ENCODE measurements around the gene CRTC1. TPM values are rescaled to one million over a fixed set of nuclear protein-coding genes. Genes with fewer than 3 reads are reported as not detected.

CRTC1 gene
- total and polyA plus RNA-seq, 2 of the 13 experiments (the other 11 are each of a cell fraction or from before 2014, with no cell fraction given): 2.0 to 2.7 TPM

GRCh38 chr19:18663940-18664530 is 19.4 kb upstream of the CRTC1 start:
- POLR2A ChIA-PET: no interaction called here
- Histone ChIP-seq H3K4me2 (ENCODE audit: low read depth, low read length) (no peak overlapping the region), H3K9me3 (ENCODE audit: low read length) (no peaks in the 10 kb centered on the region), H2AFZ (ENCODE audit: low read length) (no peak overlapping the region), H3K27ac (ENCODE audit: extremely low read length, insufficient read depth, low read length) (no peak overlapping the region), H3K79me2 (ENCODE audit: insufficient read depth, low read length) (no peaks in the 10 kb centered on the region), H3K4me1 (ENCODE audit: insufficient read depth, low read length) (peaks cover 10% of the 10 kb centered on the region), H3K9ac (ENCODE audit: insufficient read depth, low read depth, low read length) (no peak overlapping the region), H3K36me3 (replicated peaks in 1 of 2; ENCODE audit: control insufficient read depth in 1 of 2, insufficient read depth in 2 of 2, low read length in 2 of 2) (peaks cover 4 to 7% of the 10 kb centered on the region in 2 experiments; a peak in 3 of 5 replicates), H3K4me3 (replicated peaks in 1 of 3; ENCODE audit: insufficient read depth in 1 of 3, low read depth in 2 of 3, low read length in 3 of 3) (no peak overlapping the region), H3K27me3 (ENCODE audit: control insufficient read depth in 1 of 2, insufficient read depth in 2 of 2, low read length in 2 of 2) (no peaks in the 10 kb centered on the region), H4K20me1 (ENCODE audit: insufficient read depth, low read length) (no peaks in the 10 kb centered on the region)
- DNase-seq (ENCODE audit: low spot score): no peak
- CTCF ChIA-PET (ENCODE audit: low intra/inter-chr PET ratio, low total read pairs): no interaction called here
- intact Hi-C loops (cut with micrococcal nuclease; ENCODE audit: unreplicated experiment) (no loop called here), in situ Hi-C loops (cut with HindIII; ENCODE audit: extremely low pct_ligation_motif_present, low pct_unique_long_range_greater_than_20kb) (no loop called here)
- no peak for TF ChIP-seq TEAD3 (CRISPR knock-in tag; optimal IDR thresholded peaks at IDR 0.05; ENCODE audit: borderline replicate concordance)
- TF ChIP-seq ZNF512B (CRISPR knock-in tag; IDR thresholded peaks at IDR 0.05; ENCODE audit: borderline replicate concordance): no peak
- TF ChIP-seq ZNF776 (CRISPR knock-in tag; IDR thresholded peaks at IDR 0.05): no peak
- no peak for TF ChIP-seq ATF3 (CRISPR knock-in tag; IDR thresholded peaks at IDR 0.05)
- TF ChIP-seq ZIK1 (CRISPR knock-in tag; IDR thresholded peaks at IDR 0.05; ENCODE audit: borderline replicate concordance, low read depth): no peak
- TF ChIP-seq ZBTB21 (CRISPR knock-in tag; IDR thresholded peaks at IDR 0.05): no peak
- no peak for TF ChIP-seq XRCC5 (optimal IDR thresholded peaks at IDR 0.05; ENCODE audit: low read length)
- no peak for TF ChIP-seq ZBTB42 (CRISPR knock-in tag; IDR thresholded peaks at IDR 0.05)
- TF ChIP-seq ZNF138 (CRISPR knock-in tag; IDR thresholded peaks at IDR 0.05; ENCODE audit: low read depth): no peak
- TF ChIP-seq RNF219 (CRISPR knock-in tag; IDR thresholded peaks at IDR 0.05): no peak
- no TSS peak for BruUV-seq (replicated peaks)
- ATAC-seq: no peak
- 100% methylated on average over 5 of the region's 14 CpGs for WGBS (ENCODE audit: low lambda C conversion rate)
- FAIRE-seq: no peak

All from HepG2 (cell line).